SH-SY5Y (cell line): ENCODE results near the gene MYZAP.

Source experiments
- GATA2 ChIP-seq: IDR thresholded peaks from 2 replicates; pipeline ENCODE4 v1.6.1; 2011; ENCODE audit warnings: mild to moderate bottlenecking, low read depth, low read length
- GATA3 ChIP-seq: IDR thresholded peaks from 2 replicates; pipeline ENCODE4 v1.6.1; 2011; ENCODE audit warnings: low read depth, mild to moderate bottlenecking, low read length, moderate library complexity

MYZAP gene

DNA sequence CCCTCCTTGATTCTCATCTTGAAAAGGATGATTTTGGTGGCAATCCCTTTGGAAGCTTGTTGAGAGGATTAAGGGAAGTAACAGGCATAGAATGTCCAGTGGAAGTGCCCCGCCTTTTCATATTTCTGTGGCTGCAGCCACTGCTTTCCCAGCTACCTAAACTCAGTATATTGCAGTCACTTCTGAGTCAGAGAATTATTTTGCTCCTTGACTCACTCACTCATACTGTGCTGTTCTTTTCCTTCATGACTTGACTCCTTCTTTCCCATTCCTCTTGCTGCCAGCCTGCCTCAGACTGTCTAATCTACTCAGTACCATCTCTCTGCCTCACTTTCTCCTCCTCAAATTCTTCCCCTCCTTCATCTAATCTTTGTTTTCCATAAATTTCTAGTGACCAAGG, 88.3 kb downstream of the MYZAP start:
- TF ChIP-seq GATA3: no peak
- TF ChIP-seq GATA2: no peak

GRCh38 chr15:57681011-57681410, 89.3 kb downstream of the MYZAP start:
- TF ChIP-seq GATA2 (no peak), GATA3 (no peak)

DNA sequence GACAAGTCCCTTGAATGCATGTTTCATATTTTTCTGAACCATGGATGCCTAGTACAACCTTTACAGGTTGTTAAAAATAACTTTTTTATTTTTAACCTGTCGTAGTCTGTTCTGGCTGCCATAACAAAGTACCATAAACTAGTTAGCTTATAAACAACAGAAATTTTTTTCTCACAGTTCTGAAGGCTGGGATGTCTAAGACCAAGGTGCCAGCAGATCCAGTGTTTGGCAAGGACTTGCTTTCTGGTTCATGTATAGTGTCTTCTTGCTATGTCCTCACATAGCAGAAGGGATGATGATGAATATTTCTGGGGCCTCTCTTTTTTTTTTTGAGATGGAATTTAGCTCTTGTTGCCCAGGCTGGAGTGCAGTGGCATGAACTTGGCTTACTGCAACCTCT, 91.8 kb downstream of the MYZAP start:
- TF ChIP-seq GATA3 (no peak), GATA2 (no peak)

GRCh38 chr15:57684491-57685151, 92.9 kb downstream of the MYZAP start:
- no peak for TF ChIP-seq GATA2
- TF ChIP-seq GATA3: no peak

- TF ChIP-seq GATA3 (no peak), GATA2 (no peak)
Observed at GRCh38 chr15:57685306-57686095, 93.8 kb downstream of the MYZAP start.

DNA sequence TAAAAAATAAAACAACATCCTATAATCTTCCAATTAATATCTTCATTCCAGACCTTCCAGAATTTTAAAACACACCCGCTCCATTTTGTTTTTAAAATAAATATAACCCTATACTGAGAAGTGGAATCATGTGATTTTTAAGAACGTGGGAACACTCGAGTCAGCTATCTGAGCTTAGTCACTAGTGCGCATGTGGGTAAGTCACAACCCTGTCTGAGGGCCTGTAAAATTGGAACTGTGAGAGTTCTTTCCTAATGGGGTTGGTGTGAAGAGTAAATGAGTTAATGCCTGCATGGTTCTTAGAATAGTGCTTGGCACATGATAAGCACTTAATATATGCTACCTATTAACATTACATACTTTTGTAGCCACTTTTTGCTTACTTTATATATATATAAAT, 95.0 kb downstream of the MYZAP start:
- no peak for TF ChIP-seq GATA2
- TF ChIP-seq GATA3: no peak

- TF ChIP-seq GATA3 (no peak), GATA2 (no peak)
Observed at GRCh38 chr15:57690341-57690966, 98.8 kb downstream of the MYZAP start.

- TF ChIP-seq GATA3 (no peak), GATA2 (no peak)
Observed at GRCh38 chr15:57691082-57691481, 99.4 kb downstream of the MYZAP start.

- TF ChIP-seq GATA2 (no peak), GATA3 (no peak)
Observed at GRCh38 chr15:57692709-57693108, 101.0 kb downstream of the MYZAP start.

- TF ChIP-seq GATA2: no peak
- no peak for TF ChIP-seq GATA3
Observed at GRCh38 chr15:57694279-57694678, 102.6 kb downstream of the MYZAP start.

- TF ChIP-seq GATA3 (no peak), GATA2 (no peak)
Observed at GRCh38 chr15:57696146-57696545, 104.4 kb downstream of the MYZAP start.

GRCh38 chr15:57697588-57697987, 105.9 kb downstream of the MYZAP start:
- TF ChIP-seq GATA2 (no peak), GATA3 (no peak)

- no peak for TF ChIP-seq GATA2
- no peak for TF ChIP-seq GATA3
Observed at GRCh38 chr15:57698243-57698642, 106.5 kb downstream of the MYZAP start.

DNA sequence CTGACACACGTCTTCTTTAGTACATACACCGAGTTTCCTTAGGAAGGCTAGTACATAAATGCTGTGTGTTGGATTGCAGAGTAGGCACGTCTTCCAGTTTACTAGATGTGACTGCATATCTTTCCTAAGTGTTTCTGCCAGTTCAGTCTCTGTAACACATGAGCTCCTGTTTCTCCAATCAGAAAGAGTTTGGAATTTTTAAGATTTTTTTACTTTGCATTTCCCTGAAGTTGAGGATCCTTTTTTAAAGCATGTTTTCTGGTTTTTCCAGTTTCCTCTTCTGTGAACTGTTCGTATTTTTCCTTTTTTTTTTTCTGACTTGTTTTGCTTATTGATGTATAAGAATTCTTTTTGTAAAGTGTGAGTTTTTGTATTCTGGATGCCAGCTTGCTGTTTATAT, 107.3 kb downstream of the MYZAP start:
- TF ChIP-seq GATA3 (no peak), GATA2 (no peak)

DNA sequence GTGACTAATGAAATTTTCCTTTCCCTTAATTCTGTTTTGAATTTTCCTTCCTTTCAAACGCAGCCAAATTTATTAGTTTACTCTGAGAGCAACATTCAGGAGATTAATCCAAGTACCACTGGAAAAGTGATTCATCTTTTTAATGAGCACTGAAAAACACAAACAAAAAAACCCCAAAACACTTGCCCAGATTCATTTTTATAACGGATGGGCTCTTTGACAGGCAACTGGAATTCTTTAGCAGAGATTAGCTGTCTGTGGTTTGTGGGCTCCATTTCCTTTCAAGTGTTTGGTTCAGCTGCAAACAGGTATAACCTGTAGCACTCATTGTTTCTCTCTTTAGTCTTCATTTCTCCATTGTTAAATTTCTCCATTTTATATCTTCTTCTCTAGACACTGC, 111.7 kb downstream of the MYZAP start:
- TF ChIP-seq GATA3 (no peak), GATA2 (no peak)
